HG03439 (cell line): ENCODE data around the gene STPG4.

Source experiments
- ATAC-seq: cut with Tn5 transposase; IDR thresholded peaks from one replicate; pipeline ENCODE4 v1.9.1; 2021; ENCODE audit warnings: mild to moderate bottlenecking, moderate library complexity; ENCODE audit not compliant: unreplicated experiment

Gene STPG4

DNA sequence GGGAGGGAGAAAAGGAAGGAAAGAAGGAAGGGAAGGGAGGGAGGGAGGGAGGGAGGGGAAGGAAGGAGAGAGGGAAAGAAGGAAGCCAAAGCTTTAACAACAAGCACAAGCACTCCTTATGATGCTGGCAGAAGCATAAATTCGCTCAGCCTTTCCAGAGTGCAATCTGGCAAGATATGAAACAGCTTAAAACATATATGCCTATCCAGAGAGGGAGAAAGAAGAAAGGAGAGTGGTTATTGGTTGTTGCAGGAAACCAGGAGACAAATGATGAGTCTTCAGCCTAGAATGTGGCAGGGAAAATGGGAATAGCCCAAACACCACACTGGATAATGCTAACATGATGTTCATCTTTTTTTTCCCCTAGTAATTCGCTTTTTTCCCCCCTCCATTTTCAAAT lies 64.0 kb downstream of the STPG4 start:
- ATAC-seq: no peak

- no peak for ATAC-seq
These were observed 66.0 kb downstream of the STPG4 start for GRCh38 chr2:47089083-47089464.

- ATAC-seq: no peak
These were observed 66.6 kb downstream of the STPG4 start for GRCh38 chr2:47088371-47089082.

DNA sequence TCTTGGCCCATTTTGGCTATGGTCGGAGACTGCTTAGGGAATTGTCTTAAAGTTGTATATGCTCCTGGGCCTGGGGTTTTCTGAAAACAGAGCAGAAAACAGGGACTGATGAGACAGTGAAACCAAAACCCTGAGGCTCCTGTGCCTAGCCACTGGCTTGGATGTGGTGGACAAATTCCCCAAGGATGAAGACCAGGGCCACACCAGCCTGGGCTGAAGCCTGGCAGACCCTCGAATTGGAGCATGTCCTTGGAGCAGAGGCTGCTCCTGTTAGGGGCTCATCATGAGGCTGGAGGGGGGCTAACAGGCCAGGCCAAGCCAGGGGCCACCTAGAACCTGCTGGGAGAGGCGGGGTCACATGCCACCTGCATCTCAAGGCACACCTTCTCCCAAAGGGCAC lies 68.1 kb downstream of the STPG4 start:
- no peak for ATAC-seq

- no peak for ATAC-seq
These were observed 68.5 kb downstream of the STPG4 start for GRCh38 chr2:47086571-47086970.

GRCh38 chr2:47086054-47086471 lies 69.0 kb downstream of the STPG4 start:
- ATAC-seq: no peak

DNA sequence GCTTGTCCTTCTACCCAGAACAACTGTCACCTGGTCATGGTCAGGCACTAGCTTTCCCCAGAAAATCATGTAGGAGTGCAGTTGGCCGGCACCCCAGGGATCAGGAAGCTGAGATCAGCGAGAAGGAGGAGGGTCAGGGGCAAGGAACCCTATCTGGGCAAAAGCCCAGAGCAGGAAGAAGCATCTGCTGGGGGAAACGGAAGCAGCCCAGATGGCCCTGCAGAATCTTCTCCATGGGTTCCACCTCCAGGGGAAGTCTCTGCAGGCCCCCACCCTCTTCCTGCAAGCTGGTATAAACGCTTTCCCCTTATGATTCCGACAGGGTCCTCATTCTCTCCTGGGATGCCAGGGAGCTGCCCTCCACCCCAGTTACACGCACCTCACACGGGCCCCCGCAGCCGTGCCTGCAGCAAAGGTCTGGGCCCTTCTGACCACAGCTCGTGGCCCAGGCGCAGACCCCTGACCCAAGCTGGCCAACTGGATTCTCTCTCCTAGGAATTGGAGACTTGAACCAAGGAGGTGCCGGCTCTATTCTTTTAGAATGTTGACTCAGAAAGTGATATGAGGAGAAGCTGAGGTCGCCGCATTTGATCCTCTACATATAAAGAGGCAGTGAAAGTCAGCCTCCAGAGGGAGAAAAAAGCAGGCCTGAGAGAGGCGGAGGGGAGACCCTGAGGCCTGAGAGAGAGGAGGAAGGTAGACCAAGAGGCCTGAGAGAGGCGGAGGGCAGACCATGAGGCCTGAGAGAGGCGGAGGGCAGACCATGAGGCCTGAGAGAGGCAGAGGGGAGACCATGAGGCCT lies 71.0 kb downstream of the STPG4 start:
- no peak for ATAC-seq

DNA sequence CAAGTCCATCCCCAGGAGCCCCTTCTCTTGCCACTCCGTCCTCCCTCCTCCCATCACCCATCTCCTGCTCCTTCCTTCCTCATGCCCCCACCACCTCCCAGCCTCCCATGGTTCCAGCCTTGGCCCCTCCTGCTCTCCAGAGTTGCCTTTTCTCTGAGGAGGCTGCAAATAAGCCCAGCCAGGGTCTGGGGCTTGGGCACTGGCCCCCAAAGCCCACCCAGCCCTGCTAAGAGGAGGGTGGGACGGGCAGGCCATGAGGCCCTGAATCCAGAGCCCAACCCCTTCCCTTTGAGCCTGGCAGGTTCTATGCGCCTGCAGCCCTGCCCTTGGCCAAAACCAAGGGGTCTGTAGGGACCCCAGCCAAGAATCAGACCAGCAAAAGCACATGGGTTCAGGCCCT lies 71.6 kb downstream of the STPG4 start:
- no peak for ATAC-seq

- ATAC-seq: no peak
These were observed 72.1 kb downstream of the STPG4 start for GRCh38 chr2:47083005-47083404.

- no peak for ATAC-seq
These were observed 74.2 kb downstream of the STPG4 start for GRCh38 chr2:47080888-47081301.

- no peak for ATAC-seq
These were observed 75.3 kb downstream of the STPG4 start for GRCh38 chr2:47079515-47080412.

- no peak for ATAC-seq
These were observed 76.3 kb downstream of the STPG4 start for GRCh38 chr2:47078541-47079482.

- ATAC-seq: no peak
These were observed 77.5 kb downstream of the STPG4 start for GRCh38 chr2:47077442-47078117.

GRCh38 chr2:47076586-47077441 lies 78.3 kb downstream of the STPG4 start:
- no peak for ATAC-seq

DNA sequence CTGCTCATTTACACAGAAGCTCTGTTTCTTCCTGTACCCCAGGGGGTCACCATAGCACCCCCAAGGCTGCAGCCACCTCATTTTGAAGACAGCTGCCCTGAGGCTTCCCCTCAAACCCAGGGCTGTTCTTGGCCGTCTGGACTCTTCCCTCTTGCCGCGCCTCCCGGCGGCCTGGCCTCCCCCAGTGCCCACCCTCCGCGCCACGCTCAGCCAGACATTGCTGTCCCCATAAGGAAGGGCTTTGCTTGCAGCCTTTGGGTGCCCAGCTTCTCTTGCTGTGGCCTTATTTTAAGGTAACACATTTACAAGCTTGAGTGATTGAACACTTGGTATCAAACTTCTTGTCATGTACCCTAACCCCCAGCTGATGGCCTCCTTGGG lies 79.0 kb downstream of the STPG4 start:
- no peak for ATAC-seq

DNA sequence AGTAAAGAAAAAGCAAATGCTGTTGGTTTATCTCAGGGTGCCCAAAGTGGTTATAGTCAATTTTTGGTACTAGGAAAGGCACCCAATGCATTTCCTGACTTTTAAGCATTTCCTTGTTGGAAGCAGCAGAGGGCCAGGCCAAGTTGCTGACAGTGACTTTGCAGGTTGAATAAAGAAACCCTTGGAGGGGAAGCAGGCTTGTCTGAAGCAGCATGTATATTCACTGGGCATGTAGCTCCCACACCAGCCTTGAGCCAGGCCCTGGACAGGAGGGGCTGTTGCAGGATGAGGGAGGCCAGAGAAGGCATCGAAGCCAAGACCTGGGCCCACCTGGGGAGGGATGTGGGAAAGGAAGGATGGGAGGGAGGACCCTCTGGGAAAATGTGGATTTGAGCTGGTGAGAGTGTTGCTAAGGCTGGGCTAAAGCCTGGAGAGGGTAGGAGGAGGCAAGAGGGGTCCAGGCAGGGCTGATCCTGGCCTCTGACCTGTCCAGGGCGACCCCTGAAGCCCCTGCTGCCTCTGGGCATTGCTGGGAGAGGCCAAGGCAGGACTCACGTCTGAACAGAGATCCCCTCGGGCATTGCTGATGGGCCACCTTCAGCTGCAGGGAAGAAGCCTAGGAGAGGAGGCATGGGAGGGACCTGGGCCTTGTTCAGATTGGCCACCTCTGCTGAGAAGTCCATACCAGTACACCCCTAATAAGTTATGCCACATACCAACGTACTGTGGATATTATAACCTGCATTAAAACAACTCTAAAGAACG lies 79.6 kb downstream of the STPG4 start:
- no peak for ATAC-seq

GRCh38 chr2:47074691-47075090 lies 80.4 kb downstream of the STPG4 start:
- ATAC-seq: no peak

DNA sequence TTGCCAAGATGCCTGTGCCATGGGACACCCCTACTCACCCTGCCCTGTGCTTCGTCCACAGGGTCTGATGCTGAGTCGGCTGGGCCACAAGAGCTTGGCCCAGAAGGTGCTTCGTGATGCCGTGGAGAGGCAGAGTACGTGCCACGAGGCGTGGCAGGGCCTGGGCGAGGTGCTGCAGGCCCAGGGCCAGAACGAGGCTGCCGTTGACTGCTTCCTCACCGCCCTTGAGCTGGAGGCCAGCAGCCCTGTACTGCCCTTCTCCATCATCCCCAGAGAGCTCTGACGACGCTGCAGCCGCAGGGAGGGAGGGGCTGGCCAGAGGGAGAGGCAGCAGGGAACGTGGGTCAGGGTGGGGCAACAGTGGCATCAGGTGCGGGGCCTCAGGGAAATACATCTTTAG lies 81.5 kb downstream of the STPG4 start:
- ATAC-seq: no peak
